HG03457 (cell line): ENCODE measurements around the gene GON4L.
"Not testable (repeated sequence)": the region's sequence is repeated elsewhere in the genome, so short reads cannot be mapped to it uniquely, and the experiment has no call there.

Experiments used
- ATAC-seq: cut with Tn5 transposase; IDR thresholded peaks from one replicate; pipeline ENCODE4 v1.9.1; 2021; ENCODE audit warnings: moderate number of reproducible peaks; ENCODE audit not compliant: unreplicated experiment

Gene GON4L

DNA sequence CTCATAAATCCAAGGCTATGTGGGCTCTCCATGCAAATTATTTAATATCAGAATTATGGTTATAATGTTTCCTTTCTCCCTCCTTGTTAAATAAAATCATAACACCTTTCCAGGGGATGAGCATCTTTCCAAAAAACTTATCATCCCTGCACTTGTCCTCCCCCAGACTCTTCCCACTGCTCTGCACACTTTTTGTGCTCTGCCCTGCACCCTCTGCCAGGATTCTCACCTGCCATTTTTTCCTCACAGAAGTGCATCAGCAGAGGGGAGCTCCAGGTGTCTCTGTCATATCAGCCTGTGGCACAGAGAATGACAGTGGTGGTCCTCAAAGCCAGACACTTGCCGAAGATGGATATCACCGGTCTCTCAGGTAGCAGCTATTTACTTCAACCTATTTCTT lies 23.2 kb upstream of the GON4L start:
- no peak for ATAC-seq

DNA sequence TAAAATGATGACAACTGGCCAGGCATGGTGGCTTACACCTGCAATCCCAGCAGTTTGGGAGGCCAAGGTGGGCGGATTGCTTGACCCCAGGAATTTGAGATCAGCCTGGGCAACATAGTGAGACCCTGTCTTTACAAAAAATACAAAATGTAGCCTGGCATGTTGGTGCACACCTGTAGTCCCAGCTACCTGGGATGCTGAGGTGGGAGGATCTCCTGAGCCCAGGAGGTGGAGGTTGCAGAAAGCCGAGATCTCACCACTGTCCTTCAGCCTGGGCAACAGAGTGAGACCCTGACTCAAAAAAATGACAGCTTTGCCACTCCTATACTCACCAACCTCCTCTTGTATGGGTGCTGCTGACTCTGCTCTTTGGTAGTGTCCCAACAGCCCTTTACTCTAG lies 20.9 kb upstream of the GON4L start:
- ATAC-seq = no peak

GRCh38 chr1:155873860-155874259 lies 16.8 kb upstream of the GON4L start:
- no peak for ATAC-seq

DNA sequence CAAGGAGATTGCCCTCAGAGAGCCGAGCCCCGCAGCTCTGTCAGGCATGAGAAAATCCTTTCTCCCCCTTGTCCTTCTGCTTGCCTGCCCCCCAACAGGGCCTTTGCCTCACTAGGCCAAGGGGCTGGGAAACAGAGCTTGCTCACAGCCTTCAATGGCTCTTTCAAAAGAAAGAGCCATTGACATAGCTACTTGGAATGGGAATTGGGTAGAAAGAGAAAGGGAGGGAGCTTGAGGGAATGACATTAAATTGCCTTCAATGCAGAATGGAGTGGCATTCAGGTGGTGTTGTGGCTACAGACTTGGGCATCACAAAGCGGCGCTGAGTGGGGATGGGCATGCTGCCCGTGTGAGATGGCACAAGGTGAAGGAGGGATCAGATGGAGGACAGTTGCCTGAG lies 15.5 kb upstream of the GON4L start:
- no peak for ATAC-seq

GRCh38 chr1:155871390-155871789 lies 14.4 kb upstream of the GON4L start:
- no peak for ATAC-seq

- ATAC-seq = no peak
Measured at GRCh38 chr1:155867766-155868165, 10.8 kb upstream of the GON4L start.

GRCh38 chr1:155864393-155864792 lies 7.4 kb upstream of the GON4L start:
- no peak for ATAC-seq

- ATAC-seq = no peak
Measured at GRCh38 chr1:155861896-155862295, 4.9 kb upstream of the GON4L start.

DNA sequence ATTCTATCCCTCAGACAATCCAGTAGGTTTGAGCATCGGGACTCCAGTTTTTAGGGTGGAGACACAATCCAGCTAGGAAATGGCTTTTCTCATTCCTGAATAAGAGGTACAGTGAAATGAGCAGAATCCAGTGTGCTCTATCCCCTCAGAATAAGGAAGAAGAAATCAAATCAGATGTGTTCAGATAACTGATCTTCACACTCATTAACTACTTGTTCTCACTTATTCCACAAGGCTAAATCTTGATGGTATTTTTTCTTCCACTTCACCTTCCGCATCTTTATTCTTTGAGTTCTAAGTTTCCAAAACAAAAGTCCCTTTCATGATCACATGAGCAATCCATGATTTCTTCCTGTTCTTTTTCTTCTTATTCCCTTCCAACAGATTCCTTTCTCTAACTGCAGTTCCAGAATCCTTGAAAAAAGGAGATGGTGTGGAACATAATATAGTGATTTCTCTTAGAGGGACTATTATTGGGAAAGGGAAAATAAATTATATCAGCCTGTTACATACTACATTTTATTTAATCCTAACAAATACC lies 4.0 kb upstream of the GON4L start:
- ATAC-seq = no peak

DNA sequence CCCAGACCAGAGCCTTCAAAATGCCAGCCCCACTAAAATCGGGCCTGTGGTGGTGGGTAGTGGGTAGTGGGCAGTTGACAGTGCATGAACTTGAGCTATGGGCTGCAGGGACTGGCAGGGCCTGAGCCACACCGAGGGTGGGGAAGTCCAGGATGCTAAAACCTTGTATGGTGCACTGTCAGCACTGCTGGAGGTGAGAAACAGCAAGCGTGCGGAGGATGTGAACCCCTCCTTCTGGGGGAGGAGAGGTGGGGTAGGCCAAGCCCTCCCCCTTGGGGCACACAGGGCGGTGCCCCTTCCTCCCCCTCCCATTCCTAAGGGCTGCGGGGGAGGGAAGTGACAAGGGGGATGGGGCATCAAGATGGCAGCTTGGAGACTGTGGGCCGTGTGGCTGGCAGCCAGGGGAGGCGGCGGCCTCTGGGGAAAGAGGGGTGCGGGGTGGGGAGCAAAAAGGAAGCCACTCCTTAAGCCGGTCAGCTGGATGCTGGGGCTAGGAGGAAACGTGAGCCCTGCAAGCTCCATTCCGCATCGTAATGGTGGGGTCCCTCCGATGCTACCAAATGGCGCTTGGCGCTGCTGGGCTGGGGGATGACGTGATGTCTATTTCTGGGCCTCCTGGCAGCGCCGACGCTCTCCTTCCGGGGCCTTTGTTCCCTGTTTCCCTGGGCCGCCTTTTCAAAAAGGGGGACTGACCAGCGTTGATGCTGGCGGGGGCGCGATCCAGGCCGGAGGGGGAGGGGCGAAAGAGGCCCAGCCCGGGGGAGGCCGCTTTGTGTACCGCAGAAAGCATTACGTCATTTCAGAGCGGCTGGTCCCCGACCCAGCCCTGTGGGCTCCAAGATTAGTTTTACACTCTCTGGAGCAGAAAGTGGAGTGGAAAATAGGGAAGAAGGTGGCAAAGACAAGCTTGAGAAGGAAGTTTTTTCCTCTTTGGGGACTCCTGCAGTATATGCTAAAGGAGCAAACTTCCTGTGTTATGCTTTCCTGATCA lies 3.2 kb upstream of the GON4L start:
- peak; percentile 17 for ATAC-seq

GRCh38 chr1:155859234-155859829 lies 2.3 kb upstream of the GON4L start, which contains the start of gene SYT11:
SYT11 (plus strand) TSS chr1:155859567; CDS start chr1:155859762, 195 bp downstream.
- ATAC-seq = peak; percentile 55

GRCh38 chr1:155858800-155859233 lies 1.8 kb upstream of the GON4L start:
- no peak for ATAC-seq

GRCh38 chr1:155856257-155856974 lies 598 bp downstream of the GON4L start:
- ATAC-seq = no peak

- ATAC-seq = no peak
Measured at GRCh38 chr1:155850345-155850744, 6.7 kb downstream of the GON4L start.

GRCh38 chr1:155847823-155848529 lies 9.0 kb downstream of the GON4L start:
- ATAC-seq = no peak

DNA sequence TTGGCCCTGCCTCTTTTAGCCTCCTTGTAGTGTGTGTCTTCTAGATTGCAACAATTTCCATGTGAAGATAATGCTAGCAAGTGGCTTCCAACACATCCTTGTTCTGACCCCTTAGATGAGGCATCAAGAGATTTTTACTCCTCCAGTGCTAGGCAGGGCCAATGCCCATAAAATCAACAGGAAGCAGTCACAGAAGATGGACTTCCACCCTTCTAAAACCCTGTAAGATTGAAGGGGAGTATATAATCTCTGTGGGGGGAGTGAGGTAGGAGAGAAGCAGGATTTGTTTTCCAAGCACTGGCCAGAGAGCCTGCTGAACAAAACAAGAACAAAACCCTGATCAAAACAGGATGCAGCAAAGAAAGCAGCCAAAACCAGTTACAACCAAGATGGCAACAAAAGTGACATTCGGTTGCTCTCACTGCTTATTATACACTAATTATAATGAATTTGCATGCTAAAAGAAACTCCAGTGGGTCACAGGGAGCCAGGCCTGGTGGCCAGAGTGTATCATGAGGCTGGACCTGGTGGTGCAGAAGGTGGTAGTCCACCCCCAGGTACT lies 12.1 kb downstream of the GON4L start:
- no peak for ATAC-seq

DNA sequence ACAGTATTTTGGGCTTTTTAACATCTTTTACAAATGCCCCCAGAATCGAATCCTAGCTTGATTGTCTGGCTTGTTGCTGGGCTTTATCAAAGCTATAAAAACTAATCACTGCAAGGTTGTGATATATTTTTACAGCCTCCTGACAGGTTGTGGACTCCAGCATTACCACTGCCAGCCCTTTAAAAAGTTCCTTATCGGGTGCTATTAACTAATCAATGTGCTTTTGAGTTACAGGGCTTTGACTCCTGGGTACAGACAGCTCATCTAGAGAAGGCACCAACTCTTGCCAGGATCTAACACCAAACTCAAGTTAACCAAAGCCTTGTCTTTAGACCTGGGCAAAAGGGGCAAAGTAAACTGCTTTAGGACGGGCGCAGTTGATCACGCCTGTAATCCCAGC lies 16.6 kb downstream of the GON4L start:
- ATAC-seq = no peak

DNA sequence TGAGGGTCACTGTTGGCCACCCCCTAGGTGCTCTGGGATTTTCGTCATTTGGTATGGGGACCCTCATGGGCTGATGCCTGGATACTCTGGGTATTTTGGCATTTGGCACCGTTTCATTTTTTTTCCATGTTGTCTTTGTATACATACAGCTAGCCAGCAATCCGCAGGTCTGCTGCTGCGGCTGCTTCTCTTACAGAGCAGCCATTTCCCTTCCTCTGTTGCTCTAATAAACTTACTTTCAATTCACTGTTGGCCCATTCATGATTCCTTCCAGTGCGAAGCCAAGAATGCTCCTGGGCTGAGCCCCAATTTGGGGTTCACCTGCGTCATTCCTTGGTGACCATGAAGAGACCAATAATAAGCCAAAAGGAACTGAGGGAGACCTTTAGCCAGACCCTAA lies 21.5 kb downstream of the GON4L start:
- ATAC-seq = no peak

DNA sequence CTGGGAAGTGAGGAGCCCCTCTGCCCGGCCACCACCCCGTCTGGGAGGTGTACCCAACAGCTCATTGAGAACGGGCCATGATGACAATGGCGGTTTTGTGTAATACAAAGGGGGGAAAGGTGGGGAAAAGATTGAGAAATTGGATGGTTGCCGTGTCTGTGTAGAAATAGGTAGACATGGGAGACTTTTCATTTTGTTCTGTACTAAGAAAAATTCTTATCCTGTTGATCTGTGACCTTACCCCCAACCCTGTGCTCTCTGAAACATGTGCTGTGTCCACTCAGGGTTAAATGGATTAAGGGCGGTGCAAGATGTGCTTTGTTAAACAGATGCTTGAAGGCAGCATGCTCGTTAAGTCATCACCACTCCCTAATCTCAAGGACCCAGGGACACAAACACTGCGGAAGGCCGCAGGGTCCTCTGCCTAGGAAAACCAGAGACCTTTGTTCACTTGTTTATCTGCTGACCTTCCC lies 22.1 kb downstream of the GON4L start:
- not testable (repeated sequence) for ATAC-seq

DNA sequence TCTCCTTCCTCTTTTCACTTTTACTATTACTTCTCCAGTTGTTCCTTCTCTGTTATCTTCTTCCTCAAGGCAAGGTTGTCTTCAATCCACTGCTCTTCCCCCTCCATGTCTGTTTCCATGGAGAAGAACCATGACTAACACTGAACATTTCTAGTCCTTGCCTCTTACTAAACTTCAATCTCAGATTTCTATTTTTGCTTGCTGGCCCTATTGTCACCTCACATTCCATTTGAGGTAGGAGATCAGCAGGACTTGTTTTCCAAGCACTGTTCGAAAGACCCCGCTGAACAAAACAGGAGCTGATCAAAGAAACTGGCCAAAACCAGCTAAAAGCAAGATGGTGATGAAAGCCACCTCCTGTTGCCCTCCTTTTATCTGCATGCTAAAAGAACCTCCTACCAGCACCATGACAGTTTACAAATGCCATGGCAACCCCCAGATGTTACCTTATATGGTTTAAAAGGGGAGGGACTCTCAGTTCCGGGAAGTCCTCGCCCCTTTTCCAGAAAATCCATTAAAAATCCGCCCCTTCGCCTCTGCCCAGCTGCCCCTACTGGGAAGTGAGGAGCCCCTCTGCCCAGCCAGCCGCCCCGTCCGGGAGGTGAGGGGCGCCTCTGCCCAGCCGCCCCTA lies 22.6 kb downstream of the GON4L start:
- no peak for ATAC-seq
